Ovary (tissue), 3 donors: ENCODE data around the gene NACA2.
"Not testable (repeated sequence)": the region's sequence is repeated elsewhere in the genome, so short reads cannot be mapped to it uniquely, and the experiment has no call there.

Experiments
- CTCF ChIP-seq, 3 donors: fragments of 450-650 bp in 2 of 3; fragments of 200-600 bp in 1 of 3; IDR thresholded peaks; one replicate each; pipeline versions ENCODE4 v1.5.1 to v1.8.0; 2016 to 2022; ENCODE audit warnings: antibody characterized with exemption in 3 of 3, mild to moderate bottlenecking in 1 of 3
- EP300 ChIP-seq: sonication (generic); formaldehyde crosslinking; IDR thresholded peaks from one replicate; pipeline ENCODE4 v1.6.1; 2017; ENCODE audit warnings: antibody characterized with exemption
- POLR2A ChIP-seq: fragments of 450-650 bp; IDR thresholded peaks from one replicate; pipeline ENCODE4 v1.6.1; 2017; ENCODE audit warnings: antibody characterized with exemption, mild to moderate bottlenecking, moderate library complexity
- donor health status: DM: no; HTN: no; CAD: no.

- TF ChIP-seq CTCF (IDR thresholded peaks at IDR 0.05); EP300; POLR2A: not testable (repeated sequence)
Measured at GRCh38 chr17:61566448-61566847, 24.6 kb downstream of the NACA2 start.
